ENCODE data around the gene PLPP2. TPM values are rescaled to one million over a fixed set of nuclear protein-coding genes. Genes with fewer than 3 reads are reported as not detected.

PLPP2 gene
- polyA plus RNA-seq, 1 experiment, result 3.9 TPM

- POLR2A ChIA-PET, result no interaction called here
Observed at GRCh38 chr19:324716-325115, 33.5 kb upstream of the PLPP2 start.

GRCh38 chr19:322616-323015, 31.4 kb upstream of the PLPP2 start:
- CTCF ChIA-PET, result no interaction called here

More at GRCh38 chr19:324716-325115, 33.5 kb upstream of the PLPP2 start:
- Histone ChIP-seq H3K9me3 (ENCODE audit: control insufficient read depth, insufficient read depth, low read length) (peaks cover 53% of the 10 kb centered on the region), H3K4me3 (ENCODE audit: low read depth, low read length) (no peak overlapping the region), H3K27ac (ENCODE audit: low read depth, low read length) (no peak overlapping the region), H3K27me3 (ENCODE audit: control insufficient read depth, insufficient read depth, low read length) (no peaks in the 10 kb centered on the region)
- no peak for TF ChIP-seq CTCF (IDR thresholded peaks at IDR 0.05; ENCODE audit: low read depth, low read length)
- CTCF ChIA-PET, result no interaction called here
- no peak for DNase-seq (ENCODE audit: low read depth, low spot score)

GRCh38 chr19:318509-318774, 27.2 kb upstream of the PLPP2 start:
- no peak overlapping the region for H3K27ac ChIP-seq (ENCODE audit: low read depth, low read length)
- ChIA-PET POLR2A (no interaction called here), CTCF (interaction anchor here (0.7 to 1.1 kb wide), 2 partner anchors 8 to 188 kb away, joined by 4 read pairs; no protein-coding TSS in a partner anchor)
- H3K4me3 ChIP-seq (ENCODE audit: low read depth, low read length), result no peak overlapping the region
- H3K9me3 ChIP-seq (ENCODE audit: control insufficient read depth, insufficient read depth, low read length), result peaks cover 14% of the 10 kb centered on the region
- H3K27me3 ChIP-seq (ENCODE audit: control insufficient read depth, insufficient read depth, low read length), result no peaks in the 10 kb centered on the region
- no peak for DNase-seq (ENCODE audit: low read depth, low spot score)
- TF ChIP-seq CTCF (IDR thresholded peaks at IDR 0.05; ENCODE audit: low read depth, low read length), result no peak

More at GRCh38 chr19:322616-323015, 31.4 kb upstream of the PLPP2 start:
- Histone ChIP-seq H3K27me3 (ENCODE audit: control insufficient read depth, insufficient read depth, low read length) (no peaks in the 10 kb centered on the region), H3K9me3 (ENCODE audit: control insufficient read depth, insufficient read depth, low read length) (peaks cover 34% of the 10 kb centered on the region), H3K4me3 (ENCODE audit: low read depth, low read length) (no peak overlapping the region), H3K27ac (ENCODE audit: low read depth, low read length) (no peak overlapping the region)
- no peak for DNase-seq (ENCODE audit: low read depth, low spot score)
- no peak for TF ChIP-seq CTCF (IDR thresholded peaks at IDR 0.05; ENCODE audit: low read depth, low read length)
- POLR2A ChIA-PET, result no interaction called here

- no peak overlapping the region for H3K4me3 ChIP-seq (ENCODE audit: low read depth, low read length)
- ChIA-PET POLR2A (no interaction called here), CTCF (interaction anchor here (1.1 kb wide), 1 partner anchor 189 kb away, joined by 4 read pairs; no protein-coding TSS in a partner anchor)
- H3K9me3 ChIP-seq (ENCODE audit: control insufficient read depth, insufficient read depth, low read length), result peaks cover 14% of the 10 kb centered on the region
- no peak for TF ChIP-seq CTCF (IDR thresholded peaks at IDR 0.05; ENCODE audit: low read depth, low read length)
- DNase-seq (ENCODE audit: low read depth, low spot score), result no peak
- H3K27ac ChIP-seq (ENCODE audit: low read depth, low read length), result no peak overlapping the region
- H3K27me3 ChIP-seq (ENCODE audit: control insufficient read depth, insufficient read depth, low read length), result no peaks in the 10 kb centered on the region
Observed at GRCh38 chr19:317710-318508, 26.7 kb upstream of the PLPP2 start.

- TF ChIP-seq CTCF (IDR thresholded peaks at IDR 0.05; ENCODE audit: low read depth, low read length), result no peak
- H3K4me3 ChIP-seq (ENCODE audit: low read depth, low read length), result no peak overlapping the region
- peaks cover 7% of the 10 kb centered on the region for H3K9me3 ChIP-seq (ENCODE audit: control insufficient read depth, insufficient read depth, low read length)
- H3K27me3 ChIP-seq (ENCODE audit: control insufficient read depth, insufficient read depth, low read length), result no peaks in the 10 kb centered on the region
- no peak for DNase-seq (ENCODE audit: low read depth, low spot score)
- CTCF ChIA-PET, result no interaction called here
- POLR2A ChIA-PET, result no interaction called here
- H3K27ac ChIP-seq (ENCODE audit: low read depth, low read length), result no peak overlapping the region
Observed at GRCh38 chr19:315811-316210, 24.6 kb upstream of the PLPP2 start.
